Measurements from ENCODE around the gene IGF2BP3. TPM values are rescaled to one million over a fixed set of nuclear protein-coding genes. Genes with fewer than 3 reads are reported as not detected.

Gene IGF2BP3
- total RNA-seq, 1 donor from 2014 or later, result 47.0 TPM

- DNase-seq, result peak; percentile 47
- H3K9me3 Mint-ChIP-seq (ENCODE audit: unreplicated experiment), result peaks cover 25% of the 10 kb centered on the region
- peak overlapping the region; percentile 97 for H3K4me3 Mint-ChIP-seq (ENCODE audit: unreplicated experiment)
- H3K27ac Mint-ChIP-seq (ENCODE audit: unreplicated experiment), result peak overlapping the region; percentile 81
- no peaks in the 10 kb centered on the region for H3K36me3 Mint-ChIP-seq (ENCODE audit: unreplicated experiment)
- H3K27me3 Mint-ChIP-seq (ENCODE audit: unreplicated experiment), result peaks cover 11% of the 10 kb centered on the region
- peaks cover 32% of the 10 kb centered on the region for H3K4me1 Mint-ChIP-seq (ENCODE audit: low read depth, unreplicated experiment)
- TF ChIP-seq CTCF (IDR thresholded peaks at IDR 0.05; ENCODE audit: partially characterized antibody, unreplicated experiment), result no peak
Measured at GRCh38 chr7:23468526-23469149, 1.7 kb downstream of the IGF2BP3 start.

- Mint-ChIP-seq H3K4me1 (ENCODE audit: low read depth, unreplicated experiment) (peaks cover 33% of the 10 kb centered on the region), H3K27ac (ENCODE audit: unreplicated experiment) (peak overlapping the region; percentile 81), H3K4me3 (ENCODE audit: unreplicated experiment) (peak overlapping the region; percentile 97), H3K9me3 (ENCODE audit: unreplicated experiment) (peaks cover 24% of the 10 kb centered on the region), H3K36me3 (ENCODE audit: unreplicated experiment) (no peaks in the 10 kb centered on the region), H3K27me3 (ENCODE audit: unreplicated experiment) (peaks cover 11% of the 10 kb centered on the region)
- no peak for TF ChIP-seq CTCF (IDR thresholded peaks at IDR 0.05; ENCODE audit: partially characterized antibody, unreplicated experiment)
- DNase-seq, result peak; percentile 41
Measured at GRCh38 chr7:23467806-23468525, 2.3 kb downstream of the IGF2BP3 start.

GRCh38 chr7:23467291-23467805 is 2.9 kb downstream of the IGF2BP3 start:
- Mint-ChIP-seq H3K36me3 (ENCODE audit: unreplicated experiment) (no peaks in the 10 kb centered on the region), H3K27ac (ENCODE audit: unreplicated experiment) (peak overlapping the region; percentile 65), H3K4me1 (ENCODE audit: low read depth, unreplicated experiment) (peaks cover 33% of the 10 kb centered on the region), H3K4me3 (ENCODE audit: unreplicated experiment) (peak overlapping the region; percentile 97), H3K9me3 (ENCODE audit: unreplicated experiment) (peaks cover 26% of the 10 kb centered on the region), H3K27me3 (ENCODE audit: unreplicated experiment) (peaks cover 11% of the 10 kb centered on the region)
- no peak for DNase-seq
- no peak for TF ChIP-seq CTCF (IDR thresholded peaks at IDR 0.05; ENCODE audit: partially characterized antibody, unreplicated experiment)

- no peak for DNase-seq
- peaks cover 10% of the 10 kb centered on the region for H3K9me3 Mint-ChIP-seq (ENCODE audit: unreplicated experiment)
- no peak for TF ChIP-seq CTCF (IDR thresholded peaks at IDR 0.05; ENCODE audit: partially characterized antibody, unreplicated experiment)
- no peak overlapping the region for H3K27ac Mint-ChIP-seq (ENCODE audit: unreplicated experiment)
- H3K4me1 Mint-ChIP-seq (ENCODE audit: low read depth, unreplicated experiment), result peaks cover 28% of the 10 kb centered on the region
- H3K4me3 Mint-ChIP-seq (ENCODE audit: unreplicated experiment), result peak overlapping the region; percentile 20
- peaks cover 5% of the 10 kb centered on the region for H3K27me3 Mint-ChIP-seq (ENCODE audit: unreplicated experiment)
- peaks cover 4% of the 10 kb centered on the region for H3K36me3 Mint-ChIP-seq (ENCODE audit: unreplicated experiment)
Measured at GRCh38 chr7:23462846-23463245, 7.4 kb downstream of the IGF2BP3 start.

- Mint-ChIP-seq H3K4me3 (ENCODE audit: unreplicated experiment) (no peak overlapping the region), H3K27me3 (ENCODE audit: unreplicated experiment) (peaks cover 2% of the 10 kb centered on the region), H3K27ac (ENCODE audit: unreplicated experiment) (no peak overlapping the region), H3K4me1 (ENCODE audit: low read depth, unreplicated experiment) (peaks cover 15% of the 10 kb centered on the region), H3K36me3 (ENCODE audit: unreplicated experiment) (peaks cover 4% of the 10 kb centered on the region), H3K9me3 (ENCODE audit: unreplicated experiment) (peaks cover 7% of the 10 kb centered on the region)
- TF ChIP-seq CTCF (IDR thresholded peaks at IDR 0.05; ENCODE audit: partially characterized antibody, unreplicated experiment), result no peak
- no peak for DNase-seq
Measured at GRCh38 chr7:23458044-23458443, 12.2 kb downstream of the IGF2BP3 start.

All from glutamatergic neuron (in vitro differentiated cells).